ENCODE measurements around the gene GAS7. TPM values are rescaled to one million over a fixed set of nuclear protein-coding genes. Genes with fewer than 3 reads are reported as not detected.
A peak's percentile ranks its signal among the peaks of the same experiment; 100 is the strongest.

Gene GAS7
- total RNA-seq, 2 experiments from 2014 or later, result 0.24 to 0.26 TPM

DNA sequence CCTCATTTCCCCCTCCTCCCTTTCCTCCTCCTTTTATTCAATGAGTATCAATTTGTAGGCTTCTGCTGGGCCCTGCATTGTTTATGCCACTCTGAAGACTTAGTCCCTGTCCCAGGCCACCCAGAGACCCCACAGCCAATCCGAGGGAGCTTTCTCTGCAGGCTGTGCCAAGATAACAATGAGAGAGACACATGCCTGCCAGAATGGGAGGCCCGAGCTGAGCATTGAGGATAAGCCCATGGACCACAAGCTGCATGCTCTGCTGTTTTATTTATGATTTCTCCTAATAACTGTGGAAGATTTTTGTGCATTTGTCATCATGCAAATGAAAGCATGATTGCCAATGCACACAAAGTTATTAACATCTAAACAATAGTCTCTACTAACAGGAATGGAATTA is 296.3 kb downstream of the GAS7 start:
- Mint-ChIP-seq H3K4me3 (no peak overlapping the region), H3K4me1 (ENCODE audit: low read depth) (no peaks in the 10 kb centered on the region), H3K27me3 (peaks cover 5% of the 10 kb centered on the region), H3K27ac (no peak overlapping the region), H3K9me3 (no peaks in the 10 kb centered on the region), H3K36me3 (no peaks in the 10 kb centered on the region)
- ChIA-PET POLR2A (no interaction called here), CTCF (interaction anchor here (0.6 kb wide), 1 partner anchor 134 kb away, joined by 3 read pairs; no protein-coding TSS in a partner anchor)
- no peak for DNase-seq
- intact Hi-C loops (cut with micrococcal nuclease), result no loop called here

DNA sequence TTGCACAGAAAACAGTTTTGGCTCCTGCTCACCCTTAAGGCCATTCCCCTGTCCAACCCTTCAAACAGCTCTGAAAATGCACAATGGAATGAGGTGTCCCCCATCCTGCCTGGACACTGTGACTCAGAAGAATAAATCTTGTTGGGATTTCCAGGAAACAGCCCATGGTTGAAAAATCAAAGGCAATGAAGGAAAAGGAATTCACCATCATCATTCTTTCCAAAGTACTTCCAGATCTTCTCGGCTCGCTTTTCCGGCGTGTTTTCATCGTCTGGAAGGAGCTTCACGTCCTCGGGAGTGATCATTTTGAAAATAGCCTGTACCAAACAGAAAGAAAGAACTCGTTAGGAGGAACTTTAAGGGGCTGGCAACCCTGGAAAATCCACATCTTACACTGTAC is 297.6 kb downstream of the GAS7 start:
- intact Hi-C loops (cut with micrococcal nuclease), result no loop called here
- Mint-ChIP-seq H3K27me3 (peaks cover 5% of the 10 kb centered on the region), H3K4me1 (ENCODE audit: low read depth) (no peaks in the 10 kb centered on the region), H3K9me3 (no peaks in the 10 kb centered on the region), H3K36me3 (no peaks in the 10 kb centered on the region), H3K27ac (no peak overlapping the region), H3K4me3 (no peak overlapping the region)
- ChIA-PET POLR2A (no interaction called here), CTCF (no interaction called here)
- no peak for DNase-seq

DNA sequence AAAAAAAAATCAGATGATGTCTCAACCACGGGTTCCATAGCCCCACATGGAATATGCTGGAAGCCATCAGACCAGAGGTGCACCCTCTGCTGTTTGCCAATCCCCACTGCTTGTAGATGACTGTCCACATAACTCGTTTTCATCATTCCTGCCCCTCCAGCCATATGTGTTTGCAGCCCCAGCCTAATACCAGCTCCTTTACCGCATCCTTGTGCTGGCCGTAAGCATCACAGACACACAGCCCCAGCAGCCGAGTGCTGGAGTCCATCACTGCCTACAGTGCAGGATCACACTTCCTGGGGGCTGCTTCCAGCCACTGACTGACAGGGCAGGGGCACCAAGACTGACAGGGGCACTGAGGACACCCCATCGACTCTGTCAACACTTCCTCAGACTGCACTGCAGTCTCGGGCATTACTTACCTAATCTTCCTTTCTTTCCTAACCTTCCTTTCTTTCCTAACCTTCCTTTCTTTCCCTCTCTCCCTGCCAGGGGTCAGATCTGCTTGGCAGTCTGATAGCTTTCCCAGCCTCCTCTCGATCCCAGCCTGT is 298.3 kb downstream of the GAS7 start:
- H3K27me3 Mint-ChIP-seq, result peaks cover 5% of the 10 kb centered on the region
- H3K4me1 Mint-ChIP-seq (ENCODE audit: low read depth), result no peaks in the 10 kb centered on the region
- no peak for DNase-seq
- CTCF ChIA-PET, result no interaction called here
- H3K9me3 Mint-ChIP-seq, result no peaks in the 10 kb centered on the region
- H3K27ac Mint-ChIP-seq, result no peak overlapping the region
- no peak overlapping the region for H3K4me3 Mint-ChIP-seq
- POLR2A ChIA-PET, result no interaction called here
- no peaks in the 10 kb centered on the region for H3K36me3 Mint-ChIP-seq
- intact Hi-C loops (cut with micrococcal nuclease), result no loop called here

DNA sequence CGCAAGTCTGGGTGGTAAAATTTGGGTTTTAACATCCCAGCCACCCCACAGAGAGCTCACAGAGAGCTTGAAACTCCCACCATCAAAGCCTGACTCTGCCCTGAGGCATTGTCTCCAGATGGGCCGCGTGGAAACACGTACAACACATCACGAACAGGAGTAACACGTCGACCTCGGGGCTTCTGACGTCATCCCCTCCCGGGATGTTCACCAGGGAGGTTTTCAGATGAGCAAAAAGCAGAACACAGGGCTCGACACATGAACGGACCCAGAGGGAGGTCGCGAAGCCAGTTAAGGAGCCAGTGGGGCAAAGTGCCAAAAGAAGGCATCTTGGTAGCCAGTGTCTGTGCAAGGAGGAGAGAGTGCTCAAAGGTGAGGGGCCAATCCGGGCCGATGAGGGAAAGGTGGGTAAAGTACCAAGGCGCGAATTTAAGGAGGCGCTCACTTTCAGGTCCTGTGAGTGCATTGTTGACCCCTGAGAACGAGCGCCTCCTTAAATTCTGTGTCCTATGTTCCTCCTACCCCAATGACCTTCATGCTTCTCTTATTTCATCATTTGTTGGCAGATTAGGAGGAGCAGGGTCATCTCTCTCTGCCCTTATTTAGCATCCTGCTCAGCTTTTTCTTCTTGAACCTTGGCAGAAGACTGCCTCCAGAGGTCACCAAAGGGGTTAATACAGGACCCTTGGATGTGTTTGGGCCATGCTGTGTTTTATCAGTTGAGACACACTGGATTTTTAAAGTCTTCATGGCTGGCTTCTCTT is 298.9 kb downstream of the GAS7 start:
- no peaks in the 10 kb centered on the region for H3K4me1 Mint-ChIP-seq (ENCODE audit: low read depth)
- H3K4me3 Mint-ChIP-seq, result no peak overlapping the region
- CTCF ChIA-PET, result no interaction called here
- no peak overlapping the region for H3K27ac Mint-ChIP-seq
- POLR2A ChIA-PET, result no interaction called here
- H3K27me3 Mint-ChIP-seq, result peaks cover 5% of the 10 kb centered on the region
- intact Hi-C loops (cut with micrococcal nuclease), result no loop called here
- no peaks in the 10 kb centered on the region for H3K9me3 Mint-ChIP-seq
- H3K36me3 Mint-ChIP-seq, result no peaks in the 10 kb centered on the region
- DNase-seq, result no peak

DNA sequence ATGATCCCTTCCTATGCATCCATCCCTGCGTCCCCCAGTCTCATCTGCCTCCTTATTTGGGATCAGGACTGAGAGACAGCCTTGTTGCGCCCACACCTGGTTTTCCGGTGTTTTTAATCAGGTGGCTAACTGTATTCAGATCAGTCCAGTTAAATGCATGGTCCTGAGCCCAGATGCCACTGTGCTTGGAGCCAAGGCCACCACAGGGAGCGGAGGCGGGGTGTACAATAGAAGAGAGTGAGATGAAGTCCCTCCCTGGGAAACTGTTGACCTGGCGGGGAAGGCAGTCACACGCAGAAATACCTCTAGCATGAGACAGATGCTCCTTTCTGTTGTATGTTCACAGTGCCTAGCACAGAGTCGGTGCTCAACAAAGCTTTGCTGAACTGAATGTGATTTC is 299.6 kb downstream of the GAS7 start:
- Mint-ChIP-seq H3K4me1 (ENCODE audit: low read depth) (no peaks in the 10 kb centered on the region), H3K9me3 (no peaks in the 10 kb centered on the region), H3K27me3 (peaks cover 8% of the 10 kb centered on the region), H3K4me3 (no peak overlapping the region), H3K27ac (no peak overlapping the region), H3K36me3 (no peaks in the 10 kb centered on the region)
- ChIA-PET CTCF (no interaction called here), POLR2A (no interaction called here)
- intact Hi-C loops (cut with micrococcal nuclease), result no loop called here
- no peak for DNase-seq

DNA sequence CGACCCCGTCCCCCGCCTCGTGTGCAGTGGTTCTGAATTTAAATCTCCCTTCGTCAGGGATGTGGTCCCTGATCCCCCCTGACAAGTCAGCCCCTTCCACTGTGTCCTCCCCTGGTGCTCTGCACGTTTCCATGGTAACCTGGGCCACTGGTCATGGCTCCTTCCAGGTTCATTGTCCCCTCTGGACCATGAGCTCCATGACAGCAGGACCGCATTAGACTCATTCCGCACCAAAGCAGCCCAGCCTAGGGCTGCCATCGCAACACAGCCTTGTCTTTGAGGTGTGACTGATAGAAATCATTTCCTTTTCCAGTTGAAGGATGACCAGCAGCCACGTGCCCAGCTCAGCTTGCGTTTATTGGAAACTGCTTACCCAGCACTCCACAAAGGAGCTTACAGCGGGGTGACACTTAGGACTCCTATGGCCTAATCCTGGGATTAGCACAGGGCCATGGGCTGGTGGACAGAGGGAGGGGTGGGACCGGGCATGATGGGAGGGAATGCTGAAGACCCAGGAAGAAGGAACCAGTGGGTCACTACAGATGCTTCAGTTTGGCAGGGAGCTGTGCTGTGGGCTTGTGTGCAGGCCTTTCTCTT is 300.9 kb downstream of the GAS7 start:
- H3K27ac Mint-ChIP-seq, result no peak overlapping the region
- peaks cover 13% of the 10 kb centered on the region for H3K27me3 Mint-ChIP-seq
- H3K4me3 Mint-ChIP-seq, result no peak overlapping the region
- H3K4me1 Mint-ChIP-seq (ENCODE audit: low read depth), result no peaks in the 10 kb centered on the region
- no peaks in the 10 kb centered on the region for H3K36me3 Mint-ChIP-seq
- no peaks in the 10 kb centered on the region for H3K9me3 Mint-ChIP-seq
- intact Hi-C loops (cut with micrococcal nuclease), result no loop called here
- ChIA-PET POLR2A (no interaction called here), CTCF (no interaction called here)
- DNase-seq, result no peak

DNA sequence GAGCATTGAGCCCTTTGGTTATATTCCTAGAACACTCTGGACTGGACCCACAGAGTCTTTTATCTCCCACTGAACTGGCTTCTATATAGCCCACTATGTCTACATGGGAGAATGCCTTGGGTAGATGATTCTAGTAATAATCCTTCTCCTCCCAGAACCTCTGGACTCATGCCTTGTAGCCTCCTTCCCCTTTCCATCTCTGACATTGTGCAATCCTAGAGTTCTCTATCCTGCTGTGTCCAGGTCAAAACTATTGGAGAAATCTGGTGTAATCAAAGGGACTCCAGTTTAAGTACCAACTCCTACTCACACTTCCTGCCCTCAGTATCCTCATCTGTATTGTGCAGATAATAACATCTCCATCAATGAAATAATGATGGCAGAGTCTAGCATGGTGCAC is 302.5 kb downstream of the GAS7 start:
- Mint-ChIP-seq H3K27ac (no peak overlapping the region), H3K9me3 (no peaks in the 10 kb centered on the region), H3K27me3 (peaks cover 9% of the 10 kb centered on the region), H3K4me1 (ENCODE audit: low read depth) (no peaks in the 10 kb centered on the region), H3K4me3 (no peak overlapping the region), H3K36me3 (no peaks in the 10 kb centered on the region)
- intact Hi-C loops (cut with micrococcal nuclease), result no loop called here
- POLR2A ChIA-PET, result no interaction called here
- no peak for DNase-seq
- CTCF ChIA-PET, result interaction anchor here (0.5 kb wide), 1 partner anchor 151 kb away, joined by 3 read pairs; no protein-coding TSS in a partner anchor

DNA sequence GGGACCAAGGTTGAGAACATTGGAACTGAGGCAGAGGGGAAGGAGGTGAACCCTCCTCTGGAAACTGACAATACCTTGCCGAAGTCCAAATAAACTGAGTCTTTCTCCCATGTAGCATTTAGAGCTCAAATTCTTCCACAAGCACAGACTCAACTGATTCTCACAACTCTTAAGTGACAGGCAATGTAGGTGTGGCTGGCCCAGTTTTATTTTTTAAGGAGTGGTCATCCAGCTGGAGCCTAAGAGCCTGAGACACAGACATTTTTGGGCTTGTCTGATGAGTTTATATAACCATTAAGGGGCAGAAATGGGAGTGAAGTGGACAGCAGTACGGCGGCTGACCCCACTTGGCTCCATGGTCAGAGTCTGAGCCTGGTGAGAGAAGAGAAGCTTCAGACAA is 304.2 kb downstream of the GAS7 start:
- H3K27me3 Mint-ChIP-seq, result peaks cover 10% of the 10 kb centered on the region
- no peak overlapping the region for H3K27ac Mint-ChIP-seq
- H3K36me3 Mint-ChIP-seq, result no peaks in the 10 kb centered on the region
- CTCF ChIA-PET, result no interaction called here
- no peak overlapping the region for H3K4me3 Mint-ChIP-seq
- no peaks in the 10 kb centered on the region for H3K9me3 Mint-ChIP-seq
- POLR2A ChIA-PET, result no interaction called here
- H3K4me1 Mint-ChIP-seq (ENCODE audit: low read depth), result no peaks in the 10 kb centered on the region
- intact Hi-C loops (cut with micrococcal nuclease), result no loop called here
- no peak for DNase-seq

DNA sequence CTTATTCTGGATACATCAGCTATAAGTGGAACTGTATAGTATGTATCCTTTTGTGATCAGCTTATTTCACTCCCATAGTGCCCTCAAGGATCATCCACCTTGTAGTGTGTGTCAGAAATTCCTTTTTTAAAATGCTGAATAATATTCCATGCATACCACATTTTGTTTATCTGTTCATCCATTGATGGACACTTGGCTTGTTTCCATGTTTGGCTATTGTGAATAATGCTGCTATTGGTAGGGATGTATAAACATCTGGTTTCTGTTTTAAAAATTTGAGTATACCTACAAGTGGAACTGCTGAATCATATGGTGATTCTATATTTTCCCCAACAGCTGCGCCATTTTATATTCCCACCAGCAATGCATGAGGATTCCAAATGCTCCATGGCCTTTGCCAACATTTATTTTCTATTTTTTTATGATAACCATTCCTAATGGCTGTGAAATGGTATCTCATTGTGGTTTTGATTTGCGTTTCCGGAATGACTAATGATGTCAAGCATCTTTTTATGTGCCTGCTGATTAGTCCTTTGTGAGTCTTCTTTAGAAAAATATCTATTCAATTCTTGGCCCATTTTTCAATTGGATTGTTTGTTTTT is 304.9 kb downstream of the GAS7 start:
- CTCF ChIA-PET, result no interaction called here
- POLR2A ChIA-PET, result no interaction called here
- Mint-ChIP-seq H3K9me3 (no peaks in the 10 kb centered on the region), H3K4me1 (ENCODE audit: low read depth) (no peaks in the 10 kb centered on the region), H3K27ac (no peak overlapping the region), H3K27me3 (peaks cover 10% of the 10 kb centered on the region), H3K36me3 (no peaks in the 10 kb centered on the region), H3K4me3 (no peak overlapping the region)
- intact Hi-C loops (cut with micrococcal nuclease), result no loop called here
- DNase-seq, result no peak

DNA sequence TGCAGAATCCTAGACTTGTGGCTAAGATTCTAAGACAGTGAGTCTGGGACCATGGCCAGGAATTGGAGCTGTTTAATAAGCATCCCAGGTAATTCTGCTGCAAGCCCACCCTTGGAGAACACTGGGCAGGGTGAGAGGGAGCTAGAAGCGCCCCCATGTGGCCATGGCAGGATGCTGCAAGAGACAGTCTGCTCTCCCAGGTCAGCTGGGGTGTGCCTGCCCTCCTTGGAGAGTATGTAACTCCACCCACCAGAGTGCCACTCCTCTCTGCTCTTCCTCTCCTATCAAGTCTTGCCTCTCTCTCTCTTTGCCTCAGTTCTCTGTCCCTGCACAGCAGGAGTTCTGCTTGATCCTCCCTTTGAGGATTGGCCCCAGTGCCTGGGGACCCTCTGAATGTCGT is 308.3 kb downstream of the GAS7 start:
- peak; percentile 30 for DNase-seq

DNA sequence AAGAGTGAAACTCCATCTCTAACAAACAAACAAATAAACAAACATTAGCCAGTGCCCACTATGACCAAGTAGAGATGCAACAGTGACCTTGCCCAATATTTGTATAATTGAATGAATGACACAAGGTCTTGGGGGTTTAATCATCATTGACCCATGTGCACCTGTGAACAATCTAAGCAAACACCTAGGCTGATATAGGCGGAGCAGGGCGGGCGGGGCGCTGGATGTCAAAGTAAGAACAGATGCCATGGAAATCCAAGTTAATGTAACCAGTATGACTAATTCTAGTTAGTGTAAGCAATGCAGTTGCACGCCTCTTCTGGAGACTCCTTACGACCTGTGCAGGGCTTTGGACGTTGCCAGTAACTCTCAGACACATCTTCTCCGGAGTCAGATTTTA is 310.9 kb downstream of the GAS7 start:
- ChIA-PET POLR2A (no interaction called here), CTCF (no interaction called here)
- Mint-ChIP-seq H3K4me1 (ENCODE audit: low read depth) (no peaks in the 10 kb centered on the region), H3K27me3 (peaks cover 3% of the 10 kb centered on the region), H3K27ac (no peak overlapping the region), H3K9me3 (peaks cover 14% of the 10 kb centered on the region), H3K4me3 (no peak overlapping the region), H3K36me3 (no peaks in the 10 kb centered on the region)
- no peak for DNase-seq
- intact Hi-C loops (cut with micrococcal nuclease), result no loop called here

More for the DNA sequence above, 308.3 kb downstream of the GAS7 start:
- H3K4me3 Mint-ChIP-seq, result no peak overlapping the region
- H3K4me1 Mint-ChIP-seq (ENCODE audit: low read depth), result no peaks in the 10 kb centered on the region
- ChIA-PET POLR2A (no interaction called here), CTCF (interaction anchor here (1.1 kb wide), 2 partner anchors 13 to 313 kb away, joined by 3 read pairs; no protein-coding TSS in a partner anchor)
- no peaks in the 10 kb centered on the region for H3K36me3 Mint-ChIP-seq
- intact Hi-C loops (cut with micrococcal nuclease), result no loop called here
- H3K27ac Mint-ChIP-seq, result no peak overlapping the region
- H3K27me3 Mint-ChIP-seq, result peaks cover 10% of the 10 kb centered on the region
- H3K9me3 Mint-ChIP-seq, result no peaks in the 10 kb centered on the region

DNA sequence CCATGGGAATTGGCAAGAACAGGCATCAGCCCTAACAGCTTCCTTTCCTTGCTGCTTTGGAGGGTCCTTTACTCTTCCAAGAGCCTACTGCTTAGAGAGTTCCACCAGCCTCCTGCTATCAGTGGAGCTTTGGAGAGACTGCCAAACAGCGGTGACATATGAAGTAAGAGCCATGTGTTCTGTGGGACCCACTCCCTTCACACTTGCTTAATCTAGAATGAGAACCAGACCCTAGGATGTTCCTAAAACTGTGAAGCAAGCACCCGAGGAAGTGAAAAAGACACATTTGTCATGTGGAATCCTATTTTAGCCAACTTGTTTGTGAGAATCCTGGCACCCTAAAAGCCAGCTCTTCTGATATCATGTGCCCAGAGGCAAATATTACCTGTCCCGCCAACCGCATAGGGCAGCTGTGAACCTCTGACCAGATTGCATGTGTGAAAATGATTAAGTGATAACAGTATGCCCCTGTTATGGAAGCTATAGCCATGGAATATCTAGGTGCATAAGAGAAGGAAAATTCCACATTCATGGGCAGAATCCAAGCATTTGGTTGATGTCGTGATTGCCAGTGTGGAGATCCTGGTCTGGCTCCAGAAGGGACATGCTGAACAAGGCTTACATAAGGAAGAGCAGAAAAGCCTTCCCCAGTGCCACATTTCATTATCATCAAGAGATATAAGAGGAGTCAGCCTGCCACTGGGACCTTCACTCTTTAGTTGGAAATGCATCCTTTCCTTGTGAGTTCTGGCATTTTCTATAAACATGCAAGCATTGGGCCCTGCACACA is 312.1 kb downstream of the GAS7 start:
- H3K36me3 Mint-ChIP-seq, result no peaks in the 10 kb centered on the region
- CTCF ChIA-PET, result no interaction called here
- peaks cover 20% of the 10 kb centered on the region for H3K9me3 Mint-ChIP-seq
- no peak for DNase-seq
- H3K27ac Mint-ChIP-seq, result no peak overlapping the region
- POLR2A ChIA-PET, result no interaction called here
- H3K4me3 Mint-ChIP-seq, result no peak overlapping the region
- peaks cover 3% of the 10 kb centered on the region for H3K27me3 Mint-ChIP-seq
- H3K4me1 Mint-ChIP-seq (ENCODE audit: low read depth), result no peaks in the 10 kb centered on the region
- intact Hi-C loops (cut with micrococcal nuclease), result no loop called here
